ENCODE results near the gene TMEM88. TPM values are rescaled to one million over a fixed set of nuclear protein-coding genes. Genes with fewer than 3 reads are reported as not detected.

Gene TMEM88
- total and polyA plus RNA-seq, 2 of the 4 experiments (the other 2 are of a cell fraction), result 2.1 TPM; not detected in 1

DNA sequence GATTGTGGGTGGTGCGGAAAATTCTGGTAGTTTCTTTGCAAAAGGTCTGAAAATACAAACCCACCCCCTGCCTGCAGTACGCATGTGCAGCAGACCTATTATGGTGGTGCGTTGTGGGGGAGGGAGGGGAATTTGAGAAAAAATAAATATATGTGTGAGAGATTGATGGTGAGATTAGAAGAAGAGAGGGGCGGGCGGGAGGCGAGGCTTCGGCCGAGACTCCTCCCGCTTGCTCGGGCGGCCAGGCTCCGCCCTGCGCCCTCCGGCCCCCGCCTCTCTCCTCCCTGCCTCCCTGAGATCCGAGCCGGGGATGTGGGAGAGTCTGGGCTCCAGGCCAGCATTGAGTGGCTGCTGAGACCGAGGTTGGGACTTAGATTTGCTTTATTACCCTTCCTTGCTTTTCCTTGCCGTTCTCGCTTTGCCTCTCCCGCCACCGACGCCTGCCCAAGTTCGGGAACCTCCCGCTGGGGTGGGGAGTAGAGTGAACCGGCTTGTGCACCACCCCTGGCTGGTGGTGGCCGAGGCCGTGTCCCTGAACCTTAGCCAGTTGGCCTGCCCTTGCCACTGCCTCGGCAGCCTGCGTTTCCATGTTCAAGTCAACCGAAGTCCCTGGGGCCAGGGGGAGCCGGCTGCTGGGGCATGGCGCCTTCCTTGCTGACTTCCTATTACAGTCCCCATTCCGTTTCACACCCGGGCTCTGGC lies 32.8 kb downstream of the TMEM88 start:
- peak overlapping the region; percentile 88 for H2AFZ ChIP-seq (replicated peaks; ENCODE audit: low read length, poor library complexity)
- H4K5ac ChIP-seq (ENCODE audit: low read depth, low read length), result peak overlapping the region; percentile 51
- H2AK9ac ChIP-seq (replicated peaks; ENCODE audit: low read depth, low read length, poor library complexity), result peak overlapping the region; percentile 97
- H3K4me1 ChIP-seq (ENCODE audit: control insufficient read depth, insufficient read depth, low read length), result peaks cover 24% of the 10 kb centered on the region
- WGBS, 2 experiments (ENCODE audit: extremely low coverage in 2 of 2, insufficient read length in 1 of 2), result no CpG with 5 or more reads among the region's 35 CpGs
- DNase-seq (peak; percentile 98), ATAC-seq (ENCODE audit: low read depth) (peak; percentile 87)
- peak overlapping the region; percentile 94 for H2AK5ac ChIP-seq (ENCODE audit: low read depth, low read length)
- intact Hi-C loops (cut with micrococcal nuclease), result loop anchor here (2.0 kb wide), 1 partner anchor 25 kb away; no protein-coding TSS in a partner anchor
- H3K4me2 ChIP-seq (ENCODE audit: low read depth, low read length), result peak overlapping the region; percentile 99
- POLR2A ChIA-PET (ENCODE audit: unreplicated experiment), result no interaction called here
- H4K8ac ChIP-seq (ENCODE audit: low read depth in 2 of 2, low read length in 2 of 2), result peak overlapping the region; percentile 69 to 89; a peak in 3 of 4 replicates
- H3K9me3 ChIP-seq (ENCODE audit: control insufficient read depth, insufficient read depth, low read length), result no peaks in the 10 kb centered on the region
- H3K9me1 ChIP-seq (ENCODE audit: insufficient read depth, low read length), result peaks cover 9% of the 10 kb centered on the region
- H2BK15ac ChIP-seq (ENCODE audit: low read depth, low read length), result peak overlapping the region; percentile 32; the same call in 2 of the 3 replicates
- CTCF ChIA-PET, result no interaction called here
- H3K27me3 ChIP-seq (ENCODE audit: control insufficient read depth, insufficient read depth, low read length), result no peaks in the 10 kb centered on the region
- H4K91ac ChIP-seq (ENCODE audit: insufficient read depth, low read depth, low read length), result peak overlapping the region; percentile 93
- peak overlapping the region; percentile 53; the same call in 1 of the 2 replicates for H2BK20ac ChIP-seq (ENCODE audit: low read depth, low read length)
- 0 out of 2 replicates have a peak, but pooled peaks have one; percentile 7 for TF ChIP-seq POLR2A (IDR thresholded peaks at IDR 0.05; ENCODE audit: low read depth, low read length)
- TF ChIP-seq MAZ (IDR thresholded peaks at IDR 0.05; ENCODE audit: borderline replicate concordance, low read depth, low read length), result peak; percentile 91
- TF ChIP-seq SMC3 (IDR thresholded peaks at IDR 0.05; ENCODE audit: low read depth, low read length), result no peak
- BruUV-seq (replicated peaks), result no TSS peak
- dilution Hi-C loops (cut with HindIII; ENCODE audit: low sequenced_read_pairs, unreplicated experiment), result no loop called here
- H3K36me3 ChIP-seq (ENCODE audit: control insufficient read depth, insufficient read depth, low read length), result peaks cover 17% of the 10 kb centered on the region
- in situ Hi-C loops (cut with MboI; ENCODE audit: low sequenced_read_pairs), result no loop called here
- H2BK5ac ChIP-seq (ENCODE audit: low read depth, low read length, poor library complexity, severe bottlenecking), result peak overlapping the region; percentile 98
- H3K23ac ChIP-seq (ENCODE audit: low read depth, low read length), result peak overlapping the region; percentile 88
- H3K56ac ChIP-seq (ENCODE audit: extremely low read depth, insufficient read depth, low read length), result peak overlapping the region; percentile 75
- H3K9ac ChIP-seq (ENCODE audit: low read depth, low read length), result peak overlapping the region; percentile 79
- H2BK120ac ChIP-seq (ENCODE audit: low read depth, low read length), result peak overlapping the region; percentile 85
- H3K18ac ChIP-seq (ENCODE audit: low read depth, low read length), result peak overlapping the region; percentile 55
- H3K27ac ChIP-seq (ENCODE audit: insufficient read depth, low read length), result peak overlapping the region; percentile 100
- H3K4ac ChIP-seq (ENCODE audit: low read depth, low read length), result peak overlapping the region; percentile 90
- peaks cover 7 to 65% of the 10 kb centered on the region in 2 experiments for H3K79me1 ChIP-seq (ENCODE audit: low read depth in 1 of 2, low read length in 2 of 2)
- peak overlapping the region; percentile 46 for H3K4me3 ChIP-seq (ENCODE audit: insufficient read depth, low read depth, low read length)
- peaks cover 14% of the 10 kb centered on the region for H4K20me1 ChIP-seq (ENCODE audit: insufficient read depth, low read length)
- peak overlapping the region; percentile 89 for H3K14ac ChIP-seq (replicated peaks; ENCODE audit: low read depth, low read length)

All from IMR-90 (cell line).